BJ (cell line): ENCODE results near the gene HMGN1. TPM values are rescaled to one million over a fixed set of nuclear protein-coding genes. Genes with fewer than 3 reads are reported as not detected.

Source experiments
- CTCF ChIA-PET: fragments of 350-600 bp; formaldehyde crosslinking; extraction: SDS; loops from one replicate; lab custom pipeline; 2021; ENCODE audit warnings: antibody characterized with exemption, inconsistent platforms; lab: Yijun Ruan, JAX
- POLR2A ChIA-PET: fragments of 300-600 bp; sonication (Branson Sonifier 250); formaldehyde crosslinking; extraction: SDS; loops from one replicate; lab custom pipeline; 2021; ENCODE audit warnings: antibody characterized with exemption; lab: Charles Lee
- DNase-seq: peaks from one replicate; pipeline ENCODE4 v3.0.0-alpha.2; 2011; ENCODE audit warnings: low read depth
- H3K27me3 ChIP-seq: 2 replicates; pipeline ENCODE4 v1.6.0; 2011; ENCODE audit warnings: low read length; ENCODE audit not compliant: control insufficient read depth, insufficient read depth
- H3K36me3 ChIP-seq: 2 replicates; pipeline ENCODE4 v1.5.1; 2011; ENCODE audit warnings: low read length; ENCODE audit not compliant: control insufficient read depth, insufficient read depth
- H3K4me3 ChIP-seq: 2 replicates; pipeline ENCODE4 v1.5.1; 2011; ENCODE audit warnings: low read depth, mild to moderate bottlenecking, control low read depth, low read length
- polyA plus RNA-seq: library from polyadenylated mRNA; depleted of rRNA; stranded (reverse); fragments of >200 nt; gene quantifications from 2 replicates; pipeline ENCODE4 v1.2.3, GENCODE V29; 2011
- TF ChIP-seq, protein P1 (sequence below): IDR thresholded peaks from 2 replicates; pipeline ENCODE4 v1.5.1; 2011; ENCODE audit warnings: low read depth, mild to moderate bottlenecking, control low read depth, inconsistent platforms, low read length, moderate library complexity; ENCODE audit not compliant: insufficient read depth

HMGN1 gene
- polyA plus RNA-seq, 1 experiment: 56.6 TPM

DNA sequence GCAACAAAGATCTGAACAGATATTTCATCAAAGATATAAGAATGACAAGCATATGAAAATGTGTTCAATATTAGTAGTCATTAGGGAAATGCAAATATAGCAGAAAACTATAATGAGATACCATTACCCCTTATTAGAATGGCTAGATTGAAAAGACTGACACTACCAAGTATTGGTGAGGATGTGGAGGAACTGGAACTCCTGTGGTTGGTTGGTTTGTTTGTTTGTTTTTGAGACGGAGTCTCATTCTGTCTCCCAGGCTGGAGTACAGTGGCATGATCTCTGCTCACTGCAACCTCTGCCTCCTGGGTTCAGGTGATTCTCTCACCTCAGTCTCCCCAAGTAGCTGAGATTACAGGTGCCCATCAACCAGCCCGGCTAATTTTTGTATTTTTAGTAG, 18.9 kb upstream of the HMGN1 start:
- TF ChIP-seq, protein P1, sequence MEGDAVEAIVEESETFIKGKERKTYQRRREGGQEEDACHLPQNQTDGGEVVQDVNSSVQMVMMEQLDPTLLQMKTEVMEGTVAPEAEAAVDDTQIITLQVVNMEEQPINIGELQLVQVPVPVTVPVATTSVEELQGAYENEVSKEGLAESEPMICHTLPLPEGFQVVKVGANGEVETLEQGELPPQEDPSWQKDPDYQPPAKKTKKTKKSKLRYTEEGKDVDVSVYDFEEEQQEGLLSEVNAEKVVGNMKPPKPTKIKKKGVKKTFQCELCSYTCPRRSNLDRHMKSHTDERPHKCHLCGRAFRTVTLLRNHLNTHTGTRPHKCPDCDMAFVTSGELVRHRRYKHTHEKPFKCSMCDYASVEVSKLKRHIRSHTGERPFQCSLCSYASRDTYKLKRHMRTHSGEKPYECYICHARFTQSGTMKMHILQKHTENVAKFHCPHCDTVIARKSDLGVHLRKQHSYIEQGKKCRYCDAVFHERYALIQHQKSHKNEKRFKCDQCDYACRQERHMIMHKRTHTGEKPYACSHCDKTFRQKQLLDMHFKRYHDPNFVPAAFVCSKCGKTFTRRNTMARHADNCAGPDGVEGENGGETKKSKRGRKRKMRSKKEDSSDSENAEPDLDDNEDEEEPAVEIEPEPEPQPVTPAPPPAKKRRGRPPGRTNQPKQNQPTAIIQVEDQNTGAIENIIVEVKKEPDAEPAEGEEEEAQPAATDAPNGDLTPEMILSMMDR: no peak
- POLR2A ChIA-PET: no interaction called here
- DNase-seq: no peak
- CTCF ChIA-PET: no interaction called here
- no peaks in the 10 kb centered on the region for H3K36me3 ChIP-seq
- no peak overlapping the region for H3K4me3 ChIP-seq
- no peaks in the 10 kb centered on the region for H3K27me3 ChIP-seq

DNA sequence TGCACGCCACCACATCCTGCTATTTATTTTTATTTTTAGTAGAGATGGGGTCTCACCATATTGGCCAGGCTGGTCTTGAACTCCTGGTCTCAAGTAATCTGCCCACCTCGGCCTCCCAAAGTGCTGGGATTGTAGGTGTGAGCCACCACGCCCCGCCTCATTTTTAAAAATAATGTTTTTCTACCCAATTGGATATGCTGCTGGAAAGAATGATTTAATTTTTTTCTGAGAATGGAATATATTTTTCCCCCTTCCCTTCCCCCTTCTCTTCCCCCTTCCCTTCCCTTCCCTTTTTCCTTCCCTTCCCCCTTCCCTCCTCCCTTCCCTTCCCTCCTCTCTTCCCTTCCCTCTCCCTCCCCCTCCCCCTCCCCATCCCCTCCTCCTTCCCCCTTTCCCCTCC, 17.7 kb upstream of the HMGN1 start:
- H3K36me3 ChIP-seq: no peaks in the 10 kb centered on the region
- no peak overlapping the region for H3K4me3 ChIP-seq
- CTCF ChIA-PET: interaction anchor here (0.9 kb wide), 1 partner anchor 21 kb away, joined by 3 read pairs; no protein-coding TSS in a partner anchor
- POLR2A ChIA-PET: interaction anchor here (0.6 kb wide), 1 partner anchor 41 kb away, joined by 3 read pairs; no protein-coding TSS in a partner anchor
- TF ChIP-seq, protein P1: no peak
- H3K27me3 ChIP-seq: peaks cover 2% of the 10 kb centered on the region
- no peak for DNase-seq

DNA sequence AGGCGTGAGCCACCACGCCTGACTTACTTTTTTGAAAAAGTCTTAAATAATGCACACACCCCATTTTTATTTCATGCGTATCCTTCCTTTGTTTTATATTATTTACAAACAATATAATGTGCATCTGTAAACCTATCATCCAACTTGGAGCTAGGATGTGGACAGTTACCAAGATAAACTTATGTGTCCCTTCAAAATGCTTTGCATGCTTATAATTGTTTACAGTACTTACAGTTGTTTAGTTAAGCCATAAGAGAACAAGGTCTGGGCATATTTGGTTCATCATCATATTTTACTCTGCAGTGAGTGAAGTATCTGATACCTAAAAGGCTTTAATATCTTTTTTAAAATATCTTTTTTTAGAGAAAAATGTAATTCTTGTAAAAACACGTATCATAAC, 16.1 kb upstream of the HMGN1 start:
- DNase-seq: no peak
- Histone ChIP-seq H3K4me3 (no peak overlapping the region), H3K36me3 (no peaks in the 10 kb centered on the region), H3K27me3 (peaks cover 3% of the 10 kb centered on the region)
- CTCF ChIA-PET: interaction anchor here (2.5 kb wide), 1 partner anchor 8 kb away, joined by 7 read pairs; no protein-coding TSS in a partner anchor
- POLR2A ChIA-PET: no interaction called here
- TF ChIP-seq, protein P1: no peak

DNA sequence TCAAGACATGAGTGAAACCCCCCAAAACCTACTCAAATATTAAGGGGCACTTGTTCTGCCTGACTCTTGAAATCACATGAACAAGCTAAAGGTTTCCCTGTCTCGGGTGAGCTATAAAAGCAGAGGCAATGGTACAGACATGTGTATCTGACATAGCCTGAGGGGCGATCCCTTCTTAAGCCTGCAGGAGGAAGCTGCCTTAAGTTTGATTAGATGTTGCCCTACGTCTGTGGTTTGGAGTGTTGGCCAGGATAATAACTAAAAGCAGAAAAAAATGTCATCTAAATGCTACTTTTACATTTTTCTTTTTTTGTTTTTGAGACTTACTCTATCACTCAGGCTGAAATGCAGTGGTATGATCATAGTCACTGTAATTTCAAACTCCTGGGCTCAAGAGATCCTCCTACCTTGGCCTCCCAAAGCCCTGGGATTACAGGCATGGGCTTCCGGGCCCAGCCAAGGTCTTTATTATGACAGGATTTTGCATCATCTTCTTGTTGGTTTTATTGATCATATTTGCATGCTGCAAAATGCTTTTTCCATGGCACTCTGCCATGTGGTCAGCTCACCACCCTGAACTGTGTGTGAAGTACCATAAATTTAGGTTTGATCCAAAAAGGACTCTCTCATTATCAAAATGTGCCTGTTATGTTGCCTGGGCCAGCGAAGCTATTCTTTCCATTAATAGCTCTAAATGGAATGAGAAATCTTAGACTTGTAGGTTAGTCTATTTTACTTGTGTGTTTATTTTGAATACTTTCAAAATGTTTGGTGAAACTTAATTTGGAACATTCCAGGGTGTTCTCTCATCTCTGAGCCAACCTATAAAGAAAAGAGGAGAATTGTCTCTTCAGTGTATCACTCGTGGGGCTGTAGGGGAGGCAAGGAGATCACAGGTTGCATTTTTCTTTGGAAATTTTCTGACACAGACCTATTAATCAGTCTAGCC, 15.0 kb upstream of the HMGN1 start:
- peaks cover 3% of the 10 kb centered on the region for H3K27me3 ChIP-seq
- no peaks in the 10 kb centered on the region for H3K36me3 ChIP-seq
- POLR2A ChIA-PET: interaction anchor here (1.1 kb wide), 1 partner anchor 24 kb away, joined by 11 read pairs; no protein-coding TSS in a partner anchor
- TF ChIP-seq, protein P1: no peak
- no peak for DNase-seq
- H3K4me3 ChIP-seq: no peak overlapping the region
- CTCF ChIA-PET: interaction anchor here (1.3 to 2.5 kb wide), 2 partner anchors 9 to 24 kb away, joined by 3 to 7 read pairs; no protein-coding TSS in a partner anchor

DNA sequence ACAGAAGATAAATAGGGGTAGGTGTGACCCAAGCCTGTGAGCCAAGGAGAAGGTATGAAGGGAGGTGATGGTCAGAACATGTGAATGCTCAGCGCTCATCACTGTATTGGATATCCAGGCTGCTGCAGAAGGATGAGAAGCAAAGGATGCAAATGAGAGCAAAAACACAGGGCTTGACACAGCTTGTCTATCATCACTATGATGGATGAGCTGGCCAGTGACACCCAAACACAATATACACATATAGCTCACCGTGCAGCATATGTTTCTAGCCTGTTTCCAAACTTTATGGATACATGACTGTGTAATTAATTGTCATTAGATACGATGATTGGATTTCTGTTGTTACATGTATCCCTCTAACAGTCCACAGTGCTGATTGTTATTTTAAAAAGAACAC, 13.8 kb upstream of the HMGN1 start:
- ChIA-PET CTCF (interaction anchor here (0.9 to 2.5 kb wide), 3 partner anchors 11 to 25 kb away, joined by 3 to 7 read pairs (median 3); no protein-coding TSS in a partner anchor), POLR2A (no interaction called here)
- no peak for DNase-seq
- Histone ChIP-seq H3K4me3 (no peak overlapping the region), H3K36me3 (no peaks in the 10 kb centered on the region), H3K27me3 (peaks cover 6% of the 10 kb centered on the region)
- TF ChIP-seq, protein P1: no peak
